ENCODE results near the gene ELMO1. TPM values are rescaled to one million over a fixed set of nuclear protein-coding genes. Genes with fewer than 3 reads are reported as not detected.

The ELMO1 gene
- total and polyA plus RNA-seq, 8 donors = 18.2 to 55.3 (median 45.6) TPM

GRCh38 chr7:36972140-36972518 is 476.5 kb downstream of the ELMO1 start:
- no peak for DNase-seq
- H3K27ac ChIP-seq = peak overlapping the region in 1 of 2 donors; percentile 39
- peaks cover 0 to 42% of the 10 kb centered on the region in 2 donors for H3K4me1 ChIP-seq
- no peak for TF ChIP-seq CTCF (IDR thresholded peaks at IDR 0.05)
- no peak overlapping the region for H3K4me3 ChIP-seq
- ATAC-seq = no peak
- no peaks in the 10 kb centered on the region for H3K36me3 ChIP-seq
- H3K27me3 ChIP-seq = no peaks in the 10 kb centered on the region
- intact Hi-C loops (cut with DNase I) = loop anchor here in 1 of 2 donors (10.0 kb wide), 1 partner anchor 203 kb away; no protein-coding TSS in a partner anchor
- no peaks in the 10 kb centered on the region for H3K9me3 ChIP-seq

- Histone ChIP-seq H3K9me3 (no peaks in the 10 kb centered on the region), H3K36me3 (no peaks in the 10 kb centered on the region), H3K27me3 (no peaks in the 10 kb centered on the region), H3K4me1 (peaks cover 0 to 43% of the 10 kb centered on the region in 2 donors), H3K27ac (peak overlapping the region in 1 of 2 donors; percentile 39), H3K4me3 (no peak overlapping the region)
- TF ChIP-seq CTCF (IDR thresholded peaks at IDR 0.05) = no peak
- no peak for ATAC-seq
- intact Hi-C loops (cut with DNase I) = loop anchor here in 1 of 2 donors (10.0 kb wide), 1 partner anchor 203 kb away; no protein-coding TSS in a partner anchor
- DNase-seq = no peak
These were observed 477.0 kb downstream of the ELMO1 start for GRCh38 chr7:36971515-36972139.

DNA sequence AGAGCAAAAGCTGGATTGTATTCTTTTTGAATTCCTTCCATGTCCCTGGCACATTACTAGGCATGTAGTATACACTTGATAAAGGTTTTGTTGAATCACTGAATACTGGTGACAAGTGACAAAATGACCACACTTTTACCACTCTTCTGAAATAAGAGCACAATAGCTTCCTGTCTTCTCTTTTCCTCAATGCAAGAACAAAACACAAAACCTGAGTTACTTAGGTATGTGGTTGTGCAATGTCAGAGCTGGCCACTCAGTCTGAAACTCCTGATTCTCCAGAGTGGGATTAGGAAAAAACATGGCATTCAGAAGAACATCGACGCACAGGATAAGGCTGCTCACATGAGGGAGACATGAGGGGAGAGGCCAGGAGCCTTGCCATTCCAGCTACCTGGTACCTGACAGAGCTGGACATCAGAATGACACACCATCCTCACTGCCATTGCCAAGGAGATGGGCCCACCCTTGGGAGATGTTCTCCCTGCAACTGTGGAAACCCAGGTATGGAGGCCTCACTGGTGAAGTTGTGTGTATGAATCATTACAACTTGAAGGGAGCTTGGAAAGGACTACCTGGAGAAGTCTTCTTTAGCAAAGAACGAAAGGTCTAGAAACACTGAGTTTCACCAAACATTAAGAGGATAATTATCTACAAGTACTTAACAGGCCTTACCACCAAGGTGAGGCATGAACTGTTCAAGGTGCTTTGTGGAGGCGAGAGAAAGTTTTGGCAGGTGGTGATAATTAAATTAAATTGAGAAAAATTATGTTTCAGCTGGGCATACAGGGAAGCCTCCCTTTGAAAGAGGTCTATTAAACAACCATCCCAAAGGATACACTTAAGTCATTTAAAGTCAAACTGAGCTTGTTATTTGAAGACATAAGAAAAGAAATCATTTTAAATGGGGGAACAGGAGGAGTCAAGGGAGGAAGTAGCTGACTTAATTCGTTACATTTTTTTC is 477.8 kb downstream of the ELMO1 start:
- H3K27me3 ChIP-seq = no peaks in the 10 kb centered on the region
- no peak overlapping the region for H3K4me3 ChIP-seq
- ATAC-seq = no peak
- no peak for DNase-seq
- no peak for TF ChIP-seq CTCF (IDR thresholded peaks at IDR 0.05)
- H3K27ac ChIP-seq = peak overlapping the region in 1 of 2 donors; percentile 62
- intact Hi-C loops (cut with DNase I) = loop anchor here in 1 of 2 donors (10.0 kb wide), 1 partner anchor 204 kb away; no protein-coding TSS in a partner anchor
- no peaks in the 10 kb centered on the region for H3K36me3 ChIP-seq
- H3K9me3 ChIP-seq = no peaks in the 10 kb centered on the region
- peaks cover 0 to 43% of the 10 kb centered on the region in 2 donors for H3K4me1 ChIP-seq

DNA sequence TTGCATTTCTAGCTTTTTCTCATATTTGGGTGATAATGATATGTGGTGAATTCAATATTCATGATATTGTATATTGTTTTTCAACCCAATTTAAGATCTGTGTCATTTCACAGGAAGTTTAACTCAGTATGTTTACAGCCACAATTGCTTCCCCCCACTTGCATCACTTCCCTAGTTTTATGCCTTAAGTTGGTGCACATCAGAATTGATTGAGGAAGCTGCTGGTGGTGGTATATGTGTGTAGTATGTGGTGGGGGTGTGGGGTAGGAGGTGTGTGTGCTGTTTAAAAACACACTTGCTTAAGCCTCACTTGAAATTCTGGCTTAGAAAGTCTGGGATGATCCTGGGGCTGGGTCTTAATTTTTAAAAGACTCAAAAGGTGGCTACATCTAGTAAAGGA is 479.3 kb downstream of the ELMO1 start:
- Histone ChIP-seq H3K4me3 (no peak overlapping the region), H3K4me1 (peaks cover 0 to 43% of the 10 kb centered on the region in 2 donors), H3K27ac (peak overlapping the region in 1 of 2 donors; percentile 50), H3K9me3 (no peaks in the 10 kb centered on the region), H3K27me3 (no peaks in the 10 kb centered on the region), H3K36me3 (no peaks in the 10 kb centered on the region)
- DNase-seq (no peak), ATAC-seq (peak; percentile 45)
- intact Hi-C loops (cut with DNase I) = loop anchor here (10.0 kb wide), 2 partner anchors 215 to 225 kb away; no protein-coding TSS in a partner anchor
- TF ChIP-seq CTCF (IDR thresholded peaks at IDR 0.05) = no peak

DNA sequence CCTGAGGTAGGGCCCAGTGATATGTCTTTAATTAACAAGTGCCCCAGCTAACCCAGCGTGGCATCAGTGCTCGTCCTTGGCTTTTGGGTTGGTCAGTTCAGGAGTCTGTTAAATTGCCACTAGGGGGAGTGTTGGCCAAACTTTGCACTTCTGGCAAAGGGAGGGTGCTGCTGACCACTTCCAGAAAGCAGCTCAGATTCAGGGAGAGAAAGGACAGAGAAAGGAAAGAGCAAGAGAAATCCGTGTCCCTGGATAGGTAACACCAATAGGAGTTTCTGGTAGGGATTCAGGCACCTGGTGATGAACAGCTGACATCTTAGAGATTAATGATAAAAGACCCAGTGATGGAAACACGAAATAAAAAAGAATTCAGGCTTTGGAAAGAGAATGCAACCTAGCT is 481.3 kb downstream of the ELMO1 start:
- Histone ChIP-seq H3K9me3 (no peaks in the 10 kb centered on the region), H3K4me1 (peaks cover 0 to 42% of the 10 kb centered on the region in 2 donors), H3K27me3 (no peaks in the 10 kb centered on the region), H3K4me3 (no peak overlapping the region), H3K36me3 (no peaks in the 10 kb centered on the region), H3K27ac (no peak overlapping the region)
- intact Hi-C loops (cut with DNase I) = loop anchor here (10.0 kb wide), 2 partner anchors 217 to 227 kb away; no protein-coding TSS in a partner anchor
- DNase-seq = peak in 3 of 4 donors; percentile 55 to 75 (median 57)
- peak; percentile 76 to 82 for TF ChIP-seq CTCF (IDR thresholded peaks at IDR 0.05)
- peak; percentile 94 for ATAC-seq

Data from left lung (tissue), 10 donors.